Osteocyte (in vitro differentiated cells): ENCODE measurements around the gene EMCN. TPM values are rescaled to one million over a fixed set of nuclear protein-coding genes. Genes with fewer than 3 reads are reported as not detected.
"Not testable (repeated sequence)": the region's sequence is repeated elsewhere in the genome, so short reads cannot be mapped to it uniquely, and the experiment has no call there.

ENCODE experiments used
- DNase-seq: peaks from one replicate; pipeline ENCODE4 v3.0.0; 2021; ENCODE audit warnings: mixed read lengths; ENCODE audit not compliant: unreplicated experiment; ENCODE audit errors: extremely low spot score
- H3K27ac Mint-ChIP-seq: one replicate; pipeline ENCODE4 v1.8.0; 2021; ENCODE audit warnings: mild to moderate bottlenecking, mixed read lengths; ENCODE audit not compliant: unreplicated experiment
- H3K27me3 Mint-ChIP-seq: one replicate; pipeline ENCODE4 v1.8.0; 2021; ENCODE audit warnings: mixed read lengths; ENCODE audit not compliant: unreplicated experiment
- H3K36me3 Mint-ChIP-seq: one replicate; pipeline ENCODE4 v1.8.0; 2021; ENCODE audit warnings: mixed read lengths; ENCODE audit not compliant: unreplicated experiment
- H3K4me1 Mint-ChIP-seq: one replicate; pipeline ENCODE4 v1.8.0; 2021; ENCODE audit warnings: mixed read lengths; ENCODE audit not compliant: unreplicated experiment
- H3K4me3 Mint-ChIP-seq: one replicate; pipeline ENCODE4 v1.8.0; 2021; ENCODE audit warnings: mild to moderate bottlenecking, moderate library complexity, mixed read lengths; ENCODE audit not compliant: unreplicated experiment
- H3K9me3 Mint-ChIP-seq: one replicate; pipeline ENCODE4 v1.8.0; 2021; ENCODE audit warnings: mixed read lengths; ENCODE audit not compliant: unreplicated experiment
- CTCF ChIP-seq: fragments of 200-600 bp; sonication (generic); IDR thresholded peaks from 2 replicates; pipeline ENCODE4 v1.5.0; 2021; ENCODE audit warnings: antibody characterized with exemption, mild to moderate bottlenecking, moderate library complexity
- total RNA-seq: library from RNA; stranded (reverse); gene quantifications from 2 replicates; pipeline ENCODE4 v1.2.1, GENCODE V29; 2021

EMCN gene
- total RNA-seq, 1 donor from 2014 or later: 4.1 TPM

- no peaks in the 10 kb centered on the region for H3K36me3 Mint-ChIP-seq
Measured at GRCh38 chr4:100414016-100414790, 103.6 kb downstream of the EMCN start.

GRCh38 chr4:100391863-100392262 is 126.0 kb downstream of the EMCN start:
- no peaks in the 10 kb centered on the region for H3K36me3 Mint-ChIP-seq
- H3K4me3 Mint-ChIP-seq: no peak overlapping the region
- TF ChIP-seq CTCF: no peak
- no peaks in the 10 kb centered on the region for H3K4me1 Mint-ChIP-seq
- no peaks in the 10 kb centered on the region for H3K9me3 Mint-ChIP-seq
- no peak overlapping the region for H3K27ac Mint-ChIP-seq
- H3K27me3 Mint-ChIP-seq: peaks cover 6% of the 10 kb centered on the region
- no peak for DNase-seq

More at GRCh38 chr4:100414016-100414790, 103.6 kb downstream of the EMCN start:
- Mint-ChIP-seq H3K27me3 (no peaks in the 10 kb centered on the region), H3K4me3 (no peak overlapping the region), H3K4me1 (no peaks in the 10 kb centered on the region), H3K27ac (no peak overlapping the region), H3K9me3 (no peaks in the 10 kb centered on the region)
- no peak for DNase-seq
- TF ChIP-seq CTCF: no peak

GRCh38 chr4:100391086-100391485 is 126.7 kb downstream of the EMCN start:
- no peak for TF ChIP-seq CTCF
- Mint-ChIP-seq H3K36me3 (no peaks in the 10 kb centered on the region), H3K4me1 (no peaks in the 10 kb centered on the region), H3K27ac (no peak overlapping the region), H3K4me3 (no peak overlapping the region), H3K27me3 (peaks cover 6% of the 10 kb centered on the region), H3K9me3 (no peaks in the 10 kb centered on the region)
- DNase-seq: no peak

GRCh38 chr4:100386270-100386669 is 131.6 kb downstream of the EMCN start:
- Mint-ChIP-seq H3K36me3 (no peaks in the 10 kb centered on the region), H3K4me3 (no peak overlapping the region), H3K9me3 (no peaks in the 10 kb centered on the region), H3K4me1 (no peaks in the 10 kb centered on the region), H3K27ac (no peak overlapping the region), H3K27me3 (peaks cover 11% of the 10 kb centered on the region)
- TF ChIP-seq CTCF: no peak
- no peak for DNase-seq

GRCh38 chr4:100380401-100380800 is 137.4 kb downstream of the EMCN start:
- not testable (repeated sequence) for H3K4me3 Mint-ChIP-seq, H3K9me3 Mint-ChIP-seq, DNase-seq, H3K36me3 Mint-ChIP-seq, H3K4me1 Mint-ChIP-seq, H3K27ac Mint-ChIP-seq
- H3K27me3 Mint-ChIP-seq: peaks cover 20% of the 10 kb centered on the region
